Measurements from ENCODE around the gene VDR. TPM values are rescaled to one million over a fixed set of nuclear protein-coding genes. Genes with fewer than 3 reads are reported as not detected.

Gene VDR
- polyA plus RNA-seq, 3 donors, result 6.0 to 14.8 (median 12.8) TPM

DNA sequence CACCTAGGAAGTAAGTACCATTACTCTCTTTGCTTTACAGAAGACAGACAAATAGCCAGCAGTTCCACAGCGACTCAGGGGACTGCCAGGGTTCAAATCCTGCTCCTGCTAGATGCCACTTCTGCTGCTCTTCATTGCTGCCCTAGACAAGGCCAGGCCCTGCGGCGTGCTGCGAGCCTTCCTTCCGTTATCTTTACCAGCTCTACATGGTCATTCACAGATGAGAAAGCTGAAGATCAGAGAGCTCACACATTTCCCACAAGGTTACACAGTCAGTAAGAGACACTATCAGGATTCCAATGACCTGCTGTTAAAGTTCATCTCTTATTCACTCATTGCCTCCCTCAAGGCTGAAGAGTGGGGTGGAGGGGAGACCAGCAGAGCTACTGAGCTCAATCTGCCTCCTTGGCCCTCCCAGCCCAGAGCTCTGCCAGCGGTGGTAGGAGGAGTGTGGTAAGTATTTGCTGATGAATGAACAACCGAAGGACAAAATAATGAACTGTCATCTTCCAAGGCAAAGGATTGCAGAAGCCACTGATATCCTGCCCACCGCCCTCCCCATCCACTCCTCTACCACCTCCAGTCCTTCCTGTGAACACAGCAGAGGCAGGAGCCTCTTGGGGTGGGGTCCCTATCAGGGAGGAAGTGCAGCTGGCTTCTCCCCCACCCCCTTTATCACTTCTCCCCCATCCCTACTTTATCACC is 70.4 kb downstream of the VDR start:
- Histone ChIP-seq H3K36me3 (replicated peaks in 1 of 2; ENCODE audit: control insufficient read depth in 1 of 2, insufficient read depth in 2 of 2, low read length in 2 of 2) (no peaks in the 10 kb centered on the region), H3K27ac (ENCODE audit: low read depth in 1 of 2, low read length in 2 of 2) (peak overlapping the region in 1 of 2 donors; percentile 26), H3K27me3 (ENCODE audit: control insufficient read depth in 2 of 2, insufficient read depth in 2 of 2, low read length in 2 of 2) (no peaks in the 10 kb centered on the region), H3K9me3 (replicated peaks in 1 of 2; ENCODE audit: control insufficient read depth in 1 of 2, insufficient read depth in 1 of 2, low read length in 2 of 2) (no peaks in the 10 kb centered on the region), H3K4me3 (replicated peaks in 1 of 3; ENCODE audit: low read depth in 2 of 3, low read length in 3 of 3) (no peak overlapping the region), H3K4me2 (replicated peaks; ENCODE audit: extremely low read depth, low read length, poor library complexity, severe bottlenecking) (no peak overlapping the region), H3K4me1 (ENCODE audit: control insufficient read depth in 1 of 2, insufficient read depth in 2 of 2, low read length in 2 of 2) (peaks cover 42 to 57% of the 10 kb centered on the region in 2 donors), H3K79me2 (ENCODE audit: insufficient read depth, low read length) (no peaks in the 10 kb centered on the region), H4K20me1 (ENCODE audit: insufficient read depth, low read length) (no peaks in the 10 kb centered on the region), H3K9ac (ENCODE audit: insufficient read depth, low read length, poor library complexity, severe bottlenecking) (no peak overlapping the region), H2AFZ (ENCODE audit: insufficient read depth, low read depth, low read length, poor library complexity, severe bottlenecking) (peak overlapping the region; percentile 17)
- H3K36me3 Mint-ChIP-seq, result no peaks in the 10 kb centered on the region
- peaks cover 1 to 2% (median 2%) of the 10 kb centered on the region in 3 donors for H3K27me3 Mint-ChIP-seq (ENCODE audit: low read depth in 3 of 3)
- H3K4me1 Mint-ChIP-seq, result peaks cover 59% of the 10 kb centered on the region
- TF ChIP-seq, protein P1, sequence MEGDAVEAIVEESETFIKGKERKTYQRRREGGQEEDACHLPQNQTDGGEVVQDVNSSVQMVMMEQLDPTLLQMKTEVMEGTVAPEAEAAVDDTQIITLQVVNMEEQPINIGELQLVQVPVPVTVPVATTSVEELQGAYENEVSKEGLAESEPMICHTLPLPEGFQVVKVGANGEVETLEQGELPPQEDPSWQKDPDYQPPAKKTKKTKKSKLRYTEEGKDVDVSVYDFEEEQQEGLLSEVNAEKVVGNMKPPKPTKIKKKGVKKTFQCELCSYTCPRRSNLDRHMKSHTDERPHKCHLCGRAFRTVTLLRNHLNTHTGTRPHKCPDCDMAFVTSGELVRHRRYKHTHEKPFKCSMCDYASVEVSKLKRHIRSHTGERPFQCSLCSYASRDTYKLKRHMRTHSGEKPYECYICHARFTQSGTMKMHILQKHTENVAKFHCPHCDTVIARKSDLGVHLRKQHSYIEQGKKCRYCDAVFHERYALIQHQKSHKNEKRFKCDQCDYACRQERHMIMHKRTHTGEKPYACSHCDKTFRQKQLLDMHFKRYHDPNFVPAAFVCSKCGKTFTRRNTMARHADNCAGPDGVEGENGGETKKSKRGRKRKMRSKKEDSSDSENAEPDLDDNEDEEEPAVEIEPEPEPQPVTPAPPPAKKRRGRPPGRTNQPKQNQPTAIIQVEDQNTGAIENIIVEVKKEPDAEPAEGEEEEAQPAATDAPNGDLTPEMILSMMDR (IDR thresholded peaks at IDR 0.05), result no peak
- WGBS (ENCODE audit: insufficient coverage), result 81% methylated on average over 6 of the region's 8 CpGs
- intact Hi-C loops (cut with micrococcal nuclease), result loop anchor here (10.0 kb wide), 1 partner anchor 50 kb away; no protein-coding TSS in a partner anchor
- DNase-seq, result no peak
- H3K4me3 Mint-ChIP-seq, result no peak overlapping the region
- H3K9me3 Mint-ChIP-seq, result no peaks in the 10 kb centered on the region
- peak overlapping the region in 2 of 7 donors; percentile 32 to 50 for H3K27ac Mint-ChIP-seq

DNA sequence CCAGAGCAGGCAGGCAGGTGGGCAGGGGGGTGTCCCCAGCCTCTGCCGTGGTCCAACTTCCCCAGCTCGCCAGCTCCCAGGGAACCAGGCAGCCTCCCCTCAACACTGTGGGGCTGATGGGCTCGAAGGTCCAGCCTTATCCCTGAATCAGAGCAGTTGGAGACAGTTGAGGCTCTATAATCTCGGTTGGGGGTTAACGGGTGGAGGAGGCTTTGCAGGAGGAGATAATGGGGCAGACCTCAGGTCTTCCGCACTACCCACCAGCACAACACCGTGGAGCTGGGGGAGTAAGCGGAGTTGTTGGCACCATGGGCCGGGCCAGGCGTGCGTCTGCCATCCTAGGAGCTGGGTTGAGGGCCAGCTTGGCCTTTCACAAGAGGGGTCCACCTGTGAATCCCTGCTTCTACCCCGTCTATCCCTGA is 71.2 kb downstream of the VDR start:
- Histone ChIP-seq H2AFZ (ENCODE audit: insufficient read depth, low read depth, low read length, poor library complexity, severe bottlenecking) (no peak overlapping the region), H3K4me1 (ENCODE audit: control insufficient read depth in 1 of 2, insufficient read depth in 2 of 2, low read length in 2 of 2) (peaks cover 49 to 65% of the 10 kb centered on the region in 2 donors), H3K36me3 (replicated peaks in 1 of 2; ENCODE audit: control insufficient read depth in 1 of 2, insufficient read depth in 2 of 2, low read length in 2 of 2) (no peaks in the 10 kb centered on the region), H3K4me2 (replicated peaks; ENCODE audit: extremely low read depth, low read length, poor library complexity, severe bottlenecking) (no peak overlapping the region), H3K4me3 (replicated peaks in 1 of 3; ENCODE audit: low read depth in 2 of 3, low read length in 3 of 3) (no peak overlapping the region), H3K9ac (ENCODE audit: insufficient read depth, low read length, poor library complexity, severe bottlenecking) (no peak overlapping the region), H3K9me3 (replicated peaks in 1 of 2; ENCODE audit: control insufficient read depth in 1 of 2, insufficient read depth in 1 of 2, low read length in 2 of 2) (no peaks in the 10 kb centered on the region), H3K27me3 (ENCODE audit: control insufficient read depth in 2 of 2, insufficient read depth in 2 of 2, low read length in 2 of 2) (no peaks in the 10 kb centered on the region), H3K79me2 (ENCODE audit: insufficient read depth, low read length) (no peaks in the 10 kb centered on the region), H4K20me1 (ENCODE audit: insufficient read depth, low read length) (no peaks in the 10 kb centered on the region), H3K27ac (ENCODE audit: low read depth in 1 of 2, low read length in 2 of 2) (no peak overlapping the region)
- Mint-ChIP-seq H3K27ac (no peak overlapping the region), H3K36me3 (no peaks in the 10 kb centered on the region), H3K27me3 (ENCODE audit: low read depth in 3 of 3) (peaks cover 0 to 2% (median 0%) of the 10 kb centered on the region in 3 donors), H3K9me3 (no peaks in the 10 kb centered on the region), H3K4me1 (peaks cover 65% of the 10 kb centered on the region), H3K4me3 (no peak overlapping the region)
- TF ChIP-seq, protein P1 (IDR thresholded peaks at IDR 0.05), result no peak
- 90% methylated on average over 7 of the region's 12 CpGs for WGBS (ENCODE audit: insufficient coverage)
- no peak for DNase-seq
- intact Hi-C loops (cut with micrococcal nuclease), result loop anchor here (10.0 kb wide), 1 partner anchor 49 kb away; no protein-coding TSS in a partner anchor
